LNCAP (cell line): Measurements from ENCODE around the gene CBX7.

Experiments
- CTCF ChIP-seq: fragments of 450-650 bp; IDR thresholded peaks from 2 replicates; pipeline ENCODE4 v1.5.1; 2017; ENCODE audit warnings: mild to moderate bottlenecking

Gene CBX7

DNA sequence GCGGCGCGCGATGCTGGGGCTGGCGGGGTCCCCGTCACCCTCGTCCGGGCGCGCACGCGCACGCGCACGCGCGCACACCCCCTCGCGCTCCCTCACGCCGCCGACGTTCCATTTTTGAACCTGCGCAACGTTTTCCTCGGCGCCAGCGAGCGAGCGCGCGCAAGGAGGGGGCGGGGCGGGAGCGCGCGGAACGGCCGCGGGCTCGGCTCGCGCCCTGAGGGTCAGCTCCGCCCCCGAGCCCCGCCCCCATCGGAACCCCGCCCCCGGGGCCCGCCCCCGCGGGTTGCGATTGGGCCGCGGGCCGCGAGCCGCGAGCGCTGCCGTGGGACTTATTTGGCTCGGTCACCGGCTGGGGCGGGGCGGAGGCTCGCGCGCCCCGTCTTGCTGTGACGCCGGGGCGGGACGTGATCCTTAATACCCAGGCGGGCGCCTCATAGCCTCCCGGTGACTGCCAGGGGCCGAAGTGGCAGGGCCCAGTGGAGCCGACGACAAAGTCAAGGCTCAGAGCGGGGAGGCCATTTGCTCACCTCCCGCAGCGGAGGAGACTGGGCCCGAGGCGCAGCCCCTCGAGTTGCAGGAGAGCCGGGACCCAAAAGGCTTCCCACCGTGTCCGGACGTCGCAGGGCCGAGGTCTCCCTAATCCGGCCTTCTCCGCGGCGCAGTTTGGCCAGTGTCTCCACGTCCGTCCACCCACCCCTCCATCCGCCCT is at the start of gene CBX7:
Gene CBX7 (minus strand): TSS at position 170 of the 709 bp plus-strand sequence. CDS start 236 bp downstream, outside the sequence.
- no peak for TF ChIP-seq CTCF

DNA sequence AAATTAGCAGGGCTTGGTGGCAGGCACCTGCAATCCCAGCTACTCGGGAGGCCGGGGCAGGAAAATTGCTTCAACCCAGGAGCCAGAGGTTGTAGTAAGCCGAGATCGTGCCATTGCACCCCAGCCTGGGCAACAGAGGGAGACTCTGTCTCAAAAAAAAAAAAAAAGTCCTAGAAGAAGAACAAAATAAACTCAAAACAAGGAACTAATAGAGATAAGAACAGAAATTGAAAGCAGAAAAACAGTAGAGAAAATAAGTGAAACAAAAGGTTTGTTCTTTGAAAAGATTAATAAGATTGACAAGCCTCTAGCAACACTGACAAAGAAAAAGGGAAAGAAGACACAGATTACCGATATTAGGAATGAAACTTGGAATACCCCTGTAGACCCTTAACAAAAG is 45.1 kb upstream of the CBX7 start:
- TF ChIP-seq CTCF, result no peak

DNA sequence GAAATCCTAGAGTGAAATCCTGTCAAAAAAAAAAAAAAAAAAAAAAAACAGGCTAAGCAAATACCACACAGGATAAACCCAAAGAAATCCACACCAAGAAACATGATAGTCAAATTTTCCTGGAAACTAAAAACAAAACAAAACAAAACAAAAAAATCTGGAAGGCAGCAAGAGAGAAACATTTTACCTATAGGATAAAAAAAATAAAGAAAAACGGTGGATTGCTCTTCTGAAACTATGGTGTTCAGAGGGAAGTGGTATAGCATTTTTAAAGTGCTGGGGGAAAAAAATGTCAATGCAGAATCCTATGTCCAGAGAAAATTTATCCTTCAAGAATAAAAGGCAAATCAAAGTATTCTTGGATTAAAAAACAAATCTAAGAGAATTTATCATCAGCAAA is 41.6 kb upstream of the CBX7 start:
- TF ChIP-seq CTCF, result no peak

DNA sequence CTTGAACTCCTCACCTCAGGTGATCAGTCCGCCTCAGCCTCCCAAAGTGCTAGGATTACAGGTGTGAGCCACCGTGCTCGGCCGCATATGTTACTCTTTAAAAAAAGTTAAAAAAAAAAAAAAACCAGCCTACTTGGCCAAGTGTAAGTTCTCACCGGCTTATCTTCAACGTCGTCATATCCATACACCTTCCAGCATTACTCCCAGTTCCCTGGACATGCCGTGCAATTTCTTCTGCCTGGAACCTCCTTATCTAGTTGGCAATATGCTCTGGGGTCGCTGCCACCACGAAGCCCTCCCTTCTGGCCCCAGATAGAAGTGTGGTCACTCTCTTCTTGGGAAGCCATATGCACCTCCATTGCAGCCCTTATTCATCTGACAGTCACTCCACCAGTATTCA is 36.3 kb upstream of the CBX7 start:
- TF ChIP-seq CTCF, result no peak

GRCh38 chr22:39185601-39186012 is 33.1 kb upstream of the CBX7 start:
- no peak for TF ChIP-seq CTCF

GRCh38 chr22:39184586-39185577 is 32.4 kb upstream of the CBX7 start:
- TF ChIP-seq CTCF, result no peak

DNA sequence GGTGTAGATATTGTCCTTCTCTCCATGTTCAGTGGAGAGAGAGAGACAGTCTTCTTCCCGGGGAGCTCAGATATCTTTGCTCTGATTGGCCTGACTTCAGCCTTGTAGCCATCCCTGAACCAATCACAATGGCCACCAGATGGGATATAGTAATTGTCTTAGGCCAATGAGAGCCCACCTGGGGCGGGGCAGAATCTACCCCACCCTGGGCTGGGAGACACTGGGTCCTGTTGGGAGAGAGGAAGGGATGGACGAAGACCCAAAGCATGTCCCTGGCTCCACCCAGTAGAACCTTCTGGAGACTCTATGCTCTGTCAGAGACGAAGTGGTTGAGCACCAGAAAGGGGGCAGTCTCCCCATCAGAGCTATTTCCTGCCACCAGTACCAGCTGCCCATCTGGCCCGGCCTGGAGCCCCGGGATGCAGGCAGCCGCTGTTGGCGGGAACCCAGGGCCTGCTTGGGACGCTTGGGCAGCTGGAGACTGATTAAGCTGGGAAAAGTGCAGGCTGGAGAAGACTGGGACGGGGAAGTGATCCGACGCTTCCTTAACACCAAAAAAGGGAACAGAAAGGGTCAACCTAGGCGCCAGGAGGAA is 31.6 kb upstream of the CBX7 start:
- no peak for TF ChIP-seq CTCF
